Measurements from ENCODE around the gene GPR146.
"Not testable (repeated sequence)": the region's sequence is repeated elsewhere in the genome, so short reads cannot be mapped to it uniquely, and the experiment has no call there.

Gene GPR146

GRCh38 chr7:1044189-1045068 is at the start of gene GPR146:
Gene GPR146, plus strand, starts transcription at chr7:1044546. Its CDS starts 12,970 bp downstream, at chr7:1057516.
- DNase-seq: peak; percentile 87

GRCh38 chr7:994592-995308 is 49.6 kb upstream of the GPR146 start:
- DNase-seq: no peak

- DNase-seq: no peak
Observed at GRCh38 chr7:995571-995970, 48.8 kb upstream of the GPR146 start.

GRCh38 chr7:996079-996872 is 48.1 kb upstream of the GPR146 start:
- no peak for DNase-seq

DNA sequence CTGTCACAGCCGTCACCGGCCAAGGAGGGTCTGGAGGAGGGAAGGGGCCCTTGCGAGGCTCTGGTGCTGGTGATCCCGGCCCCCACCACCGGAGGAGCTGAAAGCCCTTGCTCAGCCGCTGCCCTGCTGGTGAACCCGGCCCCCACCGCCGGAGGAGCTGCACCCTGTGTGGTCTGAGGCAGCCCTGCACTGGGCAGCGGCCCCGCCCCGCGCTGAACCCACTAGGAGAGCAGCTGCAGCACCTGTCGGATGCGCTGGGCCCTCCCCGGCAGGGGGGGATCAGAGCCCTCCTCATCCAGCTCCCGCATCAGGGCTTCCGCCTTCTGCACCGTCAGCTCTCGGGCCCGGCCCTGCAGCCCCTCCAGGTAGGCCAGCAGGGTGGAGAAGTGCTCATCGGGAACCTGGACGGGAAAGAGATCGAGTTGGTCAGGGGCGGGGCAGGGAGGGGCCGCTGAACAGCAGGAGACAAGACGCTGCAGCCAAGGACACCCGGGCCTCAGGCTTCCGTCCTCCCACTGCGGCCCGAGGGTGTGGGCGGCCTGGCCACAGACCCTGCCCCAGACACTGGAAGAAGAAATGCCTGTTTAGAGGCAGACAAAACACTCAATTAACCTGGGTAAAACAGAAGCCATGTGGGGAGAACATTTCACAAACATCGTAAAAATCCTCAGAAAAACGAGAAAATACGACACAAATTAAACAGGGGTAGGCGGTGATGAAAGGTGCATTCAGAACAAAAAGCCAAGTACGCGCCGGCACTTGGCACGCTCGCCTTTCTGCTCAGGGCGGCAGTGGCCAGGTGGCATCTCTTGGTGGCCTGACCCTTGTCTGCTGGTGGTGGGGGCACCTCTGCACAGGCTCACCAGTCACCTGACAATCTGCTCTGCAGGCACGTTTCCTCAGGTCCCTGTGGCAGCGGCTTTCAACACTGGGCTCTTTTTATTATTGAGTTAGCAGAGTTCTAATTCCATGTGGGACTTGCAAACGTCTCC is 46.6 kb upstream of the GPR146 start:
- no peak for DNase-seq

- DNase-seq: no peak
Observed at GRCh38 chr7:999149-999879, 45.0 kb upstream of the GPR146 start.

DNA sequence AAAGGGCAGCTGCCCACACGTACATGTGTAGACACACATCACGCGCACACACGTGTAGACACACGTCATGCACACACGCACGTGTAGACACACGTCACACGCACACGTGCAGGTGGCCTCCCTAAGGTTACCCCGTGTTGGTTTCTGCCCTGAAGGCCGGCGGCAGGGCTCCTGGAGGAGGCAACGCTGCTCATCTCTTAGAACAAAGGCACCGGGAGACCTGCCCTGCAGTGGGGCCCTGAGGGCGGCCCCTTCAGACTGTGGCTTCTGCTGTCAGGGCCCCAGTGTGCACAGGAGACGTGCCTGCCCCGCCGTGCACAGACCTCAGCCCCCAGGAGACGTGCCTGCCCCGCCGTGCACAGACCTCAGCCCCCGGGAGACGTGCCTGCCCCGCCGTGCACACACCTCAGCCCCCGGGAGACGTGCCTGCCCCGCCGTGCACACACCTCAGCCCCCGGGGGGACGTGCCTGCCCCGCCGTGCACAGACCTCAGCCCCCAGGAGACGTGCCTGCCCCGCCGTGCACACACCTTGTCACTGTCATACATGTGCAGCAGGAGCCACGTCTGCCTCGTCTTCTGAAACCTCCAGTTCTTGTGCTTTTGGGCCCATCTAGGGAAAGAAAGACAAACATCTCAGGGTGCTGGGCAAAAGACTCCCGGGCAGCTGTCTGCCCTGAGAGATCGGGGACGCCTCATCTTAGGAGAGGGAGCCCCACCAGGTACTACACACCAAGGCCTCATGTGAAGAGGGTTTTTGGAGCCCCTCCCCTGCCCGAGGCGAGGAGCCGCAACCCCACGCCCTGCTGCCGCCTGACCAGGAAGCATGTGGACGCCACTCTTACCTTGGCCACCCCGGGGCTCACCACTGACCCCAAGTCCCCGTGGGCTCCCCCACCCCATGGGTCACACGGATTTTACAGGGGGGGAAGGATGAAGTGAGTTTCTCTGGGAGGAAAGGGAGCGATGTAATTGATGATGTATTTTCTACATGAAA is 44.1 kb upstream of the GPR146 start:
- DNase-seq: no peak

- not testable (repeated sequence) for DNase-seq
Observed at GRCh38 chr7:1001069-1001770, 43.1 kb upstream of the GPR146 start.

DNA sequence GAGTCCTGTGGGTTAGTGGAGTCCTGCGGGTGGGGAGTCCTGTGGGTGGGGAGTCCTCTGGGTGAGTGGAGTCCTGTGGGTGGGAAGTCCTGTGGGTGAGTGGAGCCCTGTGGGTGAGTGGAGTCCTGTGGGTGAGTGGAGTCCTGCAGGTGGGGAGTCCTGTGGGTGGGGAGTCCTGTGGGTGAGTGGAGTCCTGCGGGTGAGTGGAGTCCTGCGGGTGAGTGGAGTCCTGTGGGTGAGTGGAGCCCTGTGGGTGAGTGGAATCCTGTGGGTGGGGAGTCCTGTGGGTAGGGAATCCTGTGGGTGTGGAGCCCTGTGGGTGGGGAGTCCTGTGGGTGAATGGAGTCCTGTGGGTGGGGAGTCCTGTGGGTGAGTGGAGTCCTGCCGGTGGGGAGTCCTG is 42.3 kb upstream of the GPR146 start:
- not testable (repeated sequence) for DNase-seq

DNA sequence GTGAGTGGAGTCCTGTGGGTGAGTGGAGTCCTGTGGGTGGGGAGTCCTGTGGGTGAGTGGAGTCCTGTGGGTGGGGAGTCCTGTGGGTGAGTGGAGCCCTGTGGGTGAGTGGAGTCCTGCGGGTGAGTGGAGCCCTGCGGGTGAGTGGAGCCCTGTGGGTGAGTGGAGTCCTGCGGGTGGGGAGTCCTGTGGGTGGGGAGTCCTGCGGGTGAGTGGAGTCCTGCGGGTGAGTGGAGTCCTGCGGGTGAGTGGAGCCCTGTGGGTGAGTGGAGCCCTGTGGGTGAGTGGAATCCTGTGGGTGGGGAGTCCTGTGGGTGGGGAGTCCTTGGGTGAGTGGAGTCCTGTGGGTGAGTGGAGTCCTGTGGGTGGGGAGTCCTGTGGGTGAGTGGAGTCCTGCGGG is 41.9 kb upstream of the GPR146 start:
- not testable (repeated sequence) for DNase-seq

DNA sequence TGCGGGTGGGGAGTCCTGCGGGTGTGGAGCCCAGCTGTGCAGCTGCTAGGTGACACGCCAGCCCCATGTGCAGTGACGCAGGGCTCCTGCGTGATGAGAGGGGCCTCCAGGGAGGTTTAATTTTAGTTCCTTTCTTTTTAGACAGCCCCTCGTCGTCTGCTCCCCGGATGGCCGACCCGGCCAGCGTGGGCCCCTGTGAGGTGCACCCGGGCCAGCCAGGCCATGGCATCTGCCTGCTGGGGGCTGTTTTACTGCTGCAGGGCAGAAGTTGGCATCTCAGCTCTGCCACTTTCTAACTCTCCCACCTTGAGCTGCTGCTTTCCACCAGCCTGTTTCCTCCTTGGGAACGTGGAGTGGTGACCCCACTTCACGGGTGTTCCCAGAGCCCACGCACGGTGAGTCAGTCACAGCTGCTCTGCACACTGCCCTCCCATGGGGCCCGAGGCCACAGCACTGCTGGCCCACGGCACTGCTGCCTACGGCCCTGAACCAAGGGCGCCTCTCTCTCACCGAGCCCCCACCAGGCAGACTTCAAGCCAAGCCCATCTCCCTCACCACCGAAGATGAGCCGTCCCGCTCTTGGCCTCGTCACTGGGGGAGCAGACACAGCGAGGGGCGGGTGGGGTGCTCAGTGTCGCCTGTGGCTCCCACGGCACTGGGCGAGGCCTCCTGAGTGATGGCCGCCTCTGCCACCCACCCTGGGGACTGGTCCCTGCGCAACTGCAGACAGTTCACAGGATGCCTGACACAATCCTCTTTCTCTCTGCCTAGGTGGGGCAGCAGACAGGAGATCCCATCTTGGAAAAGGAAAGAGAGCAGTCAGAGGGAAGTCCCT is 40.1 kb upstream of the GPR146 start:
- DNase-seq: no peak

DNA sequence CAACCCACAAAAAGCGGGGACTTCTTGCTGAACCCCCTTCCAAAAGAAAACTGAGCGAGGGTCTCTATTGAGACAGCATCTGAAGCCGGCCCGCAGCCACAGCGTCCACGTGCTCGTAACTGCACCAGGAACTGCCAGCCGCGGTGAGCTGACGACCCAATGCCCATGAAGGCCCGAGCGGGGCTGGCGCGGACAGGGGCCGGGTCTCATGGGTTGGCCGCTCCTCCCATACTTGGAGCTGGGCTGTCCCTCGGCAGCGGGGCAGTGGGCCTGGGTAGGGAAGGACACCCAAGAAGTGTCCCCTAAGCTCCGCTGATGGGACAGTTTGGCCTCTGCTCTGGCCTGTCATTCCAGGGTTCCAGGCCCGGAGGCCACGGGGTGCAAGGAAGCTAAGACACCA is 39.0 kb upstream of the GPR146 start:
- no peak for DNase-seq

DNA sequence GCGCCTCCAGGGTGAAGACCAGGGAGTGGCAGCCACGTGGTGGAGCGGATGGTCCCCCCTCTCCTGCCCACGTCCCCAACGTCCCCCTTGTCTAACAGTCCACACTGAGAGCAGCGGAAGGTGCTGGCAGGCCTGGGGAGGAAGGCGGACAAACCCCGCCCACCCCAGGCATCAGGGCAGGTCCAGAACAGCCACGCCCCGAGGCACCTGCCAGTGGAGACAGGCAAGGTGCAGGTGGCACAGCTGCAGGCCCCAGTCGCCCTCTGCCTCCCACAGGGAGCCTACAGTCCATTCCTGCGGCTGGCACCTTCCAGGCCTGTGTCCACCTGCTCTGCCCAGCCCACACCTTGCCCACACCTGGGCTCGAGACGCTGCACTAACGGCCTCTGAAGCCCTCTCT is 36.4 kb upstream of the GPR146 start:
- DNase-seq: no peak

DNA sequence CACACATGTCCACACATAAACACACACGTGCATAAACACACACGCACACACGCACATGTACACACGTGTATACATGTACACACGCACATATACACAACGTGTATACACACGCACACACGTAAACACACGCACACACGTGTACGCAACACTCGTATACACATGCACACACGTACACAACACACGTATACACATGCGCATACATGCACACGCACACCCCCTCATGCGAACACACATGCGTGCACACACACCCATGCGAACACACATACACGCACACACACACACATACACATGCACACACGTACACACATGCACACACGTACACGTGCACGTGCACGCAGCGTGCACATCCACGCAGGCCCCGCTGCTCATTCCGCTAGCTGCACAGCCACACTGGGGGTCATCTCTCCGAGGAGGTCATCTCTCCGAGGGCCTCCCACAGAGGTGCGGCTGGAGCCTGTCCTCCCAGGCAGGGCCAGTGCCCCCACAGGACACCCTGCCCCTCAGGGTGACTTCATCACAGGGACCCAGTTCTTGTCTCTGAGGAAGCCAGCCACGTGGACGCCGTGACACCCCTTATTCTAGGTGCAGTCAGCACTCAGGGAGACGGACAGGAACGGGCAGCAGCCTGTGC is 35.5 kb upstream of the GPR146 start:
- no peak for DNase-seq

DNA sequence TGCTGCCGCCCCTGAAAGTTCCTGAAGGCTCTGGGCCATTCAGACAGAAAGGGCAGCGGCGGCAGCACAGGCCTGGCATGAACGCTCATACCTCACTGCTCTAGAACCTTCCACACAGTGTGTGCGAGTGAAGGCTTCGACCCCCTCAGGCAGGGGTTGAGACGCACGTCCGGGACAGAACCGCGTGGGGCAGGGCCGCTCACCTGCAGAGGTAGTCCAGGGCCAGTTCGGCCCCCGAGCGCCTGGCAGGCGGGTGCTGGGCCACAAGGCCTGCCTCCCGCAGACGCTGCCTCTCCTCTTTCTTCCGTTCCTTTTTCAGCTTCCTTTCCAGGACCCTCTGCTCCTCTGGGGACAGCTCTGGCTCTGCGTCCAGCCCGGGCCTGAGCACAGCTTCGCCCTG is 34.6 kb upstream of the GPR146 start:
- no peak for DNase-seq

DNA sequence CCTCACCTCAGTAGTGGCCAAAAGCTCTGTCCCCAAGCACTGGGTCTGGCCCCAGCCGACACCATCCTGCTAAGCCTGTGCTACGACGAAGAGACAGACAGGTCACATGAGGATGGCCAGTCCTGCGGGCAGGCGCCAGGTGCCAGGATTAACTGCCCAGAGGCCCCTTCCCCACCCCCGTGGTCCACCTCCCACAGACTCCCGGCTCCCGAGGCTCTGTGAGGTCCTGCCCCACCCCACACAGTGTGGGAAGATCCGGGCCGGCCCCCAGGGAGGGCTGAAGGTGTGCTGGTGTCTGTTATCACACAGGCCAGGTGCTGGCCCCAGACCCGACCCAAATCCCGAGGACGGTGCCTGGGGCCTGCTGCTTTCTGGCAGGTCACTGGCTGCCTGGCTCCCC is 34.1 kb upstream of the GPR146 start:
- DNase-seq: no peak

GRCh38 chr7:1011297-1012003 is 32.9 kb upstream of the GPR146 start:
- no peak for DNase-seq
